ENCODE data around the gene SRBD1.

The SRBD1 gene

DNA sequence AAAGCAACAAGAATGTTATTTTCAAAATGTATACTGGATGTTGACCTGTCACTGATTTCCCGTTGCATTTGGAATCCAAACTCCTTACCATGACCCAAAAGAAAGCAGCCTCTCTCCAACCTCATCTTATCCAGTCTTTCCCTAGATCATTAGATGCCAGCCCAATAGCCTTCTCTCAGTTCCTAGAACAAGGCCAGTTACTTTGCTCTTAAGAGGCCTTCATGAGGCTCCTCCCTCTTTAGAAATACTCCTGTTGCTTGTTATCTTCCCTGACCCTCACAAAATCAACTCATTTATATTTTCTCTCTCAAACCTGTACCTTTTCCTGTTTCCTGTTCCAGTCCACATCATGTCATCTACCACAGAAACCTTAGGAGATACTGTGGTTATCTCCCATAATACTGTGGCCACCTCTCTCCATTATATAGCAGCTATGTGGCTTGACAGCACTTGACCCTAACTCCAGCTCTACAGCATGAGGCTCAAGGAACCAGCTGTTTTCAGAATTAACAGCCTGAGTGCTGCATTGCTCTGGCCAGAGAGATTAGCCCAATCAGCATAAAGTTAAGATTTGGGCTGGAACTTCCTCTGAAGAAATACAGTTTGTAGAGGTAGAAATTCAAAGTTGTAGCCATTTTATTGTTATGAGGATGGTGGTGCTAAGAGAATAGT lies 22.8 kb downstream of the SRBD1 start:
- DNase-seq = no peak

GRCh38 chr2:45586600-45586999 lies 24.5 kb downstream of the SRBD1 start:
- no peak for DNase-seq

- peak; percentile 19 for DNase-seq
Measured at GRCh38 chr2:45585267-45585861, 25.7 kb downstream of the SRBD1 start.

DNA sequence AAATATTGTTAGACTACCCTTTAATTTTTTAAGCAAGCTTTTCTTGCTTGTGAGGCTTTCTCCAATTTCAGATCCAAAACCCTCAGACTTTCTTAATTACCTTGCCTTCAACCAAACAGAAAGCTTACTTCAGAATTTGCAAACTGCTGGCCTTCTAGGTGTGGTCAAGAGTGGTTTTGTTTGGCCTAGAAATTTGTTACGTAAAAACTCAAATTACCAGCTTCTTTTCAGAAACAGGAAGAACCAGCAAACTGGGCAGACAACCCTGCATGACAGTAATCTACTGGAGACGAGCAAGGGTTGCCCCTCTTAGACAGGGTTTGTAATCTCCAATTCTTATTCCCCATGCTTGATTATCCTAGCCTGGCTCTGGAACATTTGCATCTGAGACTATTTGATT lies 27.1 kb downstream of the SRBD1 start:
- no peak for DNase-seq

DNA sequence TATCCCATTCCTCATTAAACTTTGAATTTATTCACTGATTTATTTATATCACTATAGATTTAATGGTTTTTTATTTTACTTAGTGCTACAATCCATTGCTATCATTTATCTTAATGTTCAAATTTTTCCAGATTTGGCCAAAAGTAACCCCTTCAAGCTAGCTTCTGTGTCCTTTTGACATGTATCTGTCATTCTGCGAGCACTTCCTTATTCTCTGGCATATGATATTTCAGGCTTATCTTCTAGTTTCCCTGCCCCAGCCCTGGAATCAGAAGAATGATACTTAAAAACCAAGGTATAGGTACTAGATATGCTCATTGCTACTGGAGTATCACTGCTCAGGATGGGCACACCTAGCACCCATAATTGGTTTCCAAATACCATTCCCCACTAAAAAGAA lies 28.5 kb downstream of the SRBD1 start:
- no peak for DNase-seq

- DNase-seq = peak; percentile 4
Measured at GRCh38 chr2:45578056-45578843, 32.8 kb downstream of the SRBD1 start.

DNA sequence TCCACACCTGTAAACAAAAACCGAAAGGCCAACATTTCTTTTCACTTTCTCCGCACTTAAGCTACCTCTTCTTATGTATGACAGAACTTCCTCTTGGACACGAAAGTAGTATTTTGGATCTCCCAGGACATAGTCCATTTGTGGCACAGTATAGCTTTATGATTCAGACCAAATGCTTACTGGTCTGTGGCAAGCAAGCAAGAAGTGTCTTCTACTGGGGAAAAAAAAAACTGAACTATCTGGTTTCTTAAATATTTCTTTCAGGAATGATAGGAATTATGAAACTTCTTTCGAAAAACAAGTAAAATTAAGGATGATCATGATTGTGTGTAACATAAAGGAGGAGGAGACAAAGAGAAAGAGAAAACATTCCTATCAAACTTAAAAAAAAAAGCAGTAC lies 33.6 kb downstream of the SRBD1 start:
- DNase-seq = no peak

GRCh38 chr2:45575881-45576280 lies 35.2 kb downstream of the SRBD1 start:
- no peak for DNase-seq

DNA sequence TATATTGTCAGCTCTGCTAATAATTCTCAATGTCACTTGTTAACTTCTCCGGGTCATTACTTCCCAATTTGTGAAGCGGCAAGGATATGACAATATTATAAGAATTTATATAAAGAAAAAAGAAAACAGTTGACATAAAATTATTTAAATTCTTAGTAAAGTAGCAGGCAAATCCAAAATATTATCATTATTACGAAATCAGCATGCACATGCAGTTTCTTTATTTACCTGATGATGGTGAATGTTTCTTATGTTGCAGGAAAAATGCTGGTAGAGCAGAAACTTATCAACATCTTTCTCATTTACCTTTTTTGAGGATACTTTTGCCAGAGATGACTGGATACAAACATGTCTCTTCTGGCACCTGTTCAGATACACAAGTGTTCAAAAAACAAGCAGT lies 38.1 kb downstream of the SRBD1 start:
- DNase-seq = no peak

GRCh38 chr2:45571940-45572339 lies 39.1 kb downstream of the SRBD1 start:
- DNase-seq = no peak

GRCh38 chr2:45570671-45571334 lies 40.3 kb downstream of the SRBD1 start:
- no peak for DNase-seq

DNA sequence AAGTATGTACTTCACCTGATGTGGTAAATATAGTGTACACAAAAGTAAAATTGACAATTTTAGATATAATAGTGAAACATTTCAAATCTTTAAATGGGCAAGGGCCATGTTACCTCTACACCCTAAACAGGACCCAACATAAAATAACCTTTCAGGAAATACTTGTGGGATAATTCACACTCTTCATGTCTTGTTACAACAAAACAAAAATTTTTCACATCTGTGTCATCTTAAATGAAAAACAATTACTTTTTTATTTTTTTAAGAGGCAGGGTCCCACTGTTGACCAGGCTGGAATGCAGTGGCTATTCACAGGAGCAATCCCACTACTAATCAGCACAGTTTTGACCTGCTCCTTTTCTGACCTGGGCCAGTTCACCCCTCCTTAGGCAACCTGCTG lies 42.1 kb downstream of the SRBD1 start:
- no peak for DNase-seq

DNA sequence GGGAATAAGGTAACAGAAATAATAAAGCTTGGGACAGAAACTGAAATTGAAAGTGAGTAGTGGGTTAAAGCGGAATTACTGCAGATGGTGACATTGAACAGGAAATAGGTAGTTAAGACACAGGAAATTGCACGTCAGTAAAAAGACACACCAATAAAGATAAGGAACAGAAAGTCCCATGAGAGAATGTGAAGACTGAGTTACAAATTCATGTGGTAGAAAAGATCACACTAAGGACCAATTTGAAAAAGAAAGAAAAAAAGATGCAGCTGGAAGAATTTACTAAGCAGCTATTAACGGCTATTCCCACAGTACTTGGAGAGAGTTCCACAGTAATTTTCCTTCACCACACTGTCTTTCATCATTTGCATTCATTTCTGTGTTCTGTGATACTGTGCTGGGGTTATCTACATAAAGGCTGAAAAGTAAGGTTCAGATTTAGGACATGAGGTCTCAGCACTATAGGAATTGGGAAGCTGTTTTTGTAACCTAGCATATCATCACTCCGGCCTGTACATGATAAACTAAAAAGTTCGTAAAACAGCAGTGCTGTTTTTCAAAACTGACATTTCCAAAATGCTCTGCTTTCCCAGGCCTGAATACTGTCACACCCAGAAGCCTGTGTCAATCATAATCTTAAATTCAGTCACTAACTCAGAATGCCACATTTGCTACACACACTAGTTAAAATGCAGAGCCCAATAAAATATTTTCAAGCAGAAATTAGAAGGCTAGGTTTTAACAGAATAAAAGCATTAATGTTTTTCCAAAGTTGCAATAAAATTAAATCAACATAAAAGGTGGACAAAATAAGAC lies 42.9 kb downstream of the SRBD1 start:
- no peak for DNase-seq

- no peak for DNase-seq
Measured at GRCh38 chr2:45567288-45567963, 43.6 kb downstream of the SRBD1 start.

DNA sequence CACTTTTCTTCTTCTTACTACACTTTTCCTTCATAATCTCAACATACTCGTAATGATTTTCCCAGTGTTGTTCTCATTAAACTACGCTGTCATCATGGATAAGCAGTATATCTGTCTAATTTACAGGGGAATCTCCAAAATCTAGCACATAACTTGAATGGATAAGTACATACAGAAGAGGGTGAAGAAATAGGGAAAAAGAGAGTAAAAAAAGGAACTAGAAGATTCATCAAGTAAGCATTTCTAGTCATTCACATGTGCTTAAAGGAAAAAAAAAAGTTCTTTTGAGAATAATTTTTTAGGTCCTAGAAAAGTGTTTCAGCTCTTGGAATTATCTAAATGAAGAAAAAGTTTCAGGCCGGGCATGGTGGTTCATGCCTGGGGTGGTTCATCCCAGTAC lies 51.6 kb downstream of the SRBD1 start:
- DNase-seq = no peak

DNA sequence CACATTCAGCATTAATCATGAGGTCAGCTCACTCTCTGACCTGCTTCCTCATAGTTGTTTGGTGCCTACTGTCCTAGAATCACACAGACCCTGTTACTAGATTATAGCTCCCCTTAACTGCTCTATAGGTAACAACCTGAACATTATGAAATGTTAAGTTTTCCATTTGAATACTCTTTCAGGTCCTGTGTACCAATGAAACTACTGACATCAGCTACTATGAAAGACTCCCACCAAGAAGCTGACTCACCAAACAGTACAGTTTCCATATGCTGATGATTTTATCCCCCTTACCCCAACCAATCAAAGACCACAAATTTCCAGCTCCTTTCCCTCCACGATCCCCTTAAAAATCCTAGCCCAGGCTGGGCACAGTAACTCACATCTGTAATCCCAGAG lies 56.3 kb downstream of the SRBD1 start:
- no peak for DNase-seq

DNA sequence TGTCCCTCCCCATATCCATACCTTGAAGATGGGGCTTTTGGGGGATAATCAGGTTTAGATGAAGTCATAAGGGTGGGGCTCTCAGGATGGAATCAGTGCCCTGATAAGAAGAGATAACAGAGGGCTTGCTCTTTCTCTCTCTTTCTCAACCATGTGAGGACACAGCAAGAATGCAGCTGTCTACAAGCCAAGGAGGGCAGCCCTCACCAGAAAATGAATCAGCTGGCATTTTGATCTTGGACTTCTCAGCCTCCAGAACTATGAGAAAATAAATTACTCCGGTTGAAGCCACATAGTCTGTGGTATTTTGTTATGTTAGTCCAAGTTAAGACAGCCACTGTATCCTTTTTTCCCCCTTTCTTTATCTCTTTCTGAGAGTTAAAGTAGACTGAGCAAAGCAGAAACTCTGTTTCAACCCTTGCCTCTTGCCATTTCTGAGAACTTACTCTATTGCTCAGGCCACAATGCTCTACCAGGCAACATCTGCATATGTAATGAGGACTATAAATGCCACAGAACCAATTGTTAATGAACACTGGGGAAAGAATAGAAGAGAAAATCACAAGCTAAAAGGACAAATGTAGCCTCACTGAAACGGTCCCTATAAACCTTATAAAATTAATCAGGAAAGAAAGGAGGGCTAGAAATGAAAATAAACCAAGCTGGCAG lies 56.9 kb downstream of the SRBD1 start:
- no peak for DNase-seq

GRCh38 chr2:45551862-45552261 lies 59.2 kb downstream of the SRBD1 start:
- DNase-seq = no peak

DNA sequence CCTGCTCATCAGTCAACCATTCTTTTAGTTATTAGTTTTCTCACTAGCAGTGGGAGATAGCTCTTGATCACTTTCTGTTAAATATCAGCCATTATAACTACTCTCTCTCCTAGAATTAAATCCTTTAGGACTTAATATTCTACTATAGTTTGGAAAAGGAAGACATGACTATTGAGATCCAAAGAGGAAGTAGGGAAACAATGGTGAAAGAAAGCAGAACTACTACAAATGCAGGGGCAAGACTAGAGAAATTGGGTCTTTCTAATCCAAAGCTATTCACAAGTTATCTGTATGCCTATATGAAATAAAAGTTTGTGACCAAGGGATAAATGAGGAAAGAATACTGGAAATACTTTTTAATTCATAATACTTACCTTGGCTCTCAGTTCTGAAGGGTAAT lies 65.1 kb downstream of the SRBD1 start:
- no peak for DNase-seq

- no peak for DNase-seq
Measured at GRCh38 chr2:45543257-45543656, 67.8 kb downstream of the SRBD1 start.

DNA sequence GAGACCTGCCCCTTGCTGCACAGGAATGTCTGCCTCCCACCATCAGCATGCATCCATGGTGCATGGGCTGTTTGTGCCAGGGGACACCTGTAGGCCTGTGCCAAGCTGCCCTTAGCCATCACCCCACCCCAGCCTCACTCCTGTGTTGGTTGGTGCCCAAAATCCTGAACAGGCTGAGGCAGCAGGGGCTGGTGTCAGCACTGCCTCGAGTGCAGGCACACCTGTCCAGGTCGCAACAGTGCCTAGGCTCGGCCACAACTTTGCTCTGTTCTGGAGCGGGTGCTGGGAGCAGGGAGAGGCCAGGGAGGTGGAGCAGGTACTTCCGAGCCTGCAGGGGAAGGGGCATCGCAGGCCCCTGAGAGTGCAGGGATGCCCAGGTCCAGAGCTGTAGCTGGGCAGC lies 69.1 kb downstream of the SRBD1 start:
- no peak for DNase-seq

DNA sequence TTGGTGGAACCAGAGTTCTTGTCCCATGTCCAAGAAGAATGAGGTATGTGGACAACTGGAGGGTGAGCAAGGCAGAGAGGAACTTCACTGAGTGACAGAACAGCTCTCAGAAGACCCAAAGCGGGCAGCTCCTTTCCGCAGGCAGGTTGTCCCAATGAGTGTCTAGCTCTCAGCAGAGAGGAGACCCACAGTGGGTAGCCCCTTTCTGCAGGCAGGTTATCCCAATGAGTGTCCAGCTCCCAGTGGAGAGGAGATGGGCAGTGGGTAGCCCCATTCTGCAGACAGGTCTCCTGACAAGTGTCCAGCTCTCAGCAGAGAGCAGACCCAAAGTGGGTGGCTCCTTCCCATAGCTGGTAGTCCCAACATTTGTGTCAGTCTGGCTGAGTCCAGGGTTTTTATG lies 69.6 kb downstream of the SRBD1 start:
- DNase-seq = no peak
